GM19025 (cell line): ENCODE measurements around the gene HHATL.

Experiments used
- ATAC-seq: cut with Tn5 transposase; IDR thresholded peaks from one replicate; pipeline ENCODE4 v1.9.1; 2021; ENCODE audit warnings: mild to moderate bottlenecking, low read depth, moderate library complexity; ENCODE audit not compliant: unreplicated experiment

The HHATL gene

GRCh38 chr3:42702066-42702951 lies at the start of gene HHATL:
Gene HHATL, minus strand, starts transcription at chr3:42702798. Its CDS starts 1,972 bp downstream, at chr3:42700826.
- ATAC-seq: no peak

- ATAC-seq: no peak
These were observed 49.0 kb upstream of the HHATL start for GRCh38 chr3:42751609-42752008.

GRCh38 chr3:42750834-42751233 lies 48.2 kb upstream of the HHATL start:
- ATAC-seq: no peak

GRCh38 chr3:42749753-42750231 lies 47.2 kb upstream of the HHATL start:
- ATAC-seq: no peak

GRCh38 chr3:42749025-42749752 lies 46.6 kb upstream of the HHATL start:
- no peak for ATAC-seq

- ATAC-seq: no peak
These were observed 45.0 kb upstream of the HHATL start for GRCh38 chr3:42747581-42747980.

GRCh38 chr3:42746455-42747450 lies 44.2 kb upstream of the HHATL start:
- no peak for ATAC-seq

- ATAC-seq: no peak
These were observed 43.3 kb upstream of the HHATL start for GRCh38 chr3:42745776-42746454.

- no peak for ATAC-seq
These were observed 42.7 kb upstream of the HHATL start for GRCh38 chr3:42745291-42745745.

GRCh38 chr3:42743204-42743995 lies 40.8 kb upstream of the HHATL start:
- ATAC-seq: no peak

- no peak for ATAC-seq
These were observed 40.1 kb upstream of the HHATL start for GRCh38 chr3:42742688-42743087.

GRCh38 chr3:42742259-42742658 lies 39.7 kb upstream of the HHATL start:
- ATAC-seq: no peak

GRCh38 chr3:42741796-42742195 lies 39.2 kb upstream of the HHATL start:
- no peak for ATAC-seq

- ATAC-seq: no peak
These were observed 37.0 kb upstream of the HHATL start for GRCh38 chr3:42739401-42740158.

- no peak for ATAC-seq
These were observed 33.9 kb upstream of the HHATL start for GRCh38 chr3:42736531-42736930.

GRCh38 chr3:42736081-42736480 lies 33.5 kb upstream of the HHATL start:
- no peak for ATAC-seq

GRCh38 chr3:42735615-42736014 lies 33.0 kb upstream of the HHATL start:
- ATAC-seq: no peak

- ATAC-seq: no peak
These were observed 32.4 kb upstream of the HHATL start for GRCh38 chr3:42735019-42735418.
